Measurements from ENCODE around the gene ZBTB16. TPM values are rescaled to one million over a fixed set of nuclear protein-coding genes. Genes with fewer than 3 reads are reported as not detected.

The ZBTB16 gene
- total and polyA plus RNA-seq, 8 donors: 7.9 to 318 (median 55.3) TPM

DNA sequence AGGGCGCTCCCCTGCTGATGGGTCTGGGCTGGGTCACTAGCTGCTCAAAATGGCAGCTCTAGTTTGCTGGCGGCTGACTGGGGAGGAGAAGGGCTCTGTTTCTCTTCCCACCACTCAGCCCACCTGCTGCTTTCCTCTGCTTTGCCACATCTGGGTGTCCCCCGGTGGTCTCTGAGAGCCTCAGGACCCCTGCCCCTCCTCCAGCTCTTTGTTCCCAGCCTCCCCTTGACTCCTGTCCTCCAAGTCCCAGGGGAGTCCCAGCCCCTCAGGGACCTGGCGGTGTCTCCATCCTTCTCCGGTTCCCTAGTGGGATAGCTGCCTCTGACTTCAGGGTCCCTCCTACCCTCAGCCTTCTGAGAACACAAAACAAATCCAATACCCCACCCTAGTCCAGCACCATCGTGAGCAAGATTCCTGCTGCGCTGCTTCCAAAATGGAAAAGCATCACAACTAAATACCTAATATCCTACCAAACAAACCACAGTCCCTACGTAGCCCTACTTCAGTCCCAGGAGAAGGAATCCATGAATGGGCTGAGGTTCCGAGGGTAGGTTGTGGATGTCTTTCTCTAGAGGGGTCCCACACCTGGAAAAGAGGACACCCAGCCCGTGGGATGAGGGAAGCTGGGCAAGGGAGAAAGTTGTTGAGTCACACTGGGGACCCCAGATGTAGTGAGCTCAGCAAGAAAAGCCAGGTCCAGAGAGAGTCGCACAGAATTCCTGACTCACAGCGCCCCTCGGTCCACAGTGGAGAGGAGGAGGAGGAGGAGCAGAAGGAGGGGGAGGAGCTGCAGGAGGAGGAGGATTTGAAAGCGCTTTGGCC lies 191.7 kb downstream of the ZBTB16 start:
- H3K9me3 ChIP-seq: no peaks in the 10 kb centered on the region
- H3K27ac ChIP-seq: peak overlapping the region in 3 of 5 donors; percentile 19 to 49 (median 36)
- peaks cover 49 to 84% (median 84%) of the 10 kb centered on the region in 4 donors for H3K36me3 ChIP-seq
- TF ChIP-seq POLR2AphosphoS5 (IDR thresholded peaks at IDR 0.05) (peak in 1 of 3 donors; percentile 9), POLR2A (IDR thresholded peaks at IDR 0.05) (no peak)
- no peaks in the 10 kb centered on the region for H3K27me3 ChIP-seq
- WGBS, 5 donors: 76 to 85% (median 79%) methylated on average over 13 to 14 of the region's 14 CpGs
- H3K4me1 ChIP-seq: peaks cover under 1 to 18% (median 8%) of the 10 kb centered on the region in 4 donors
- DNase-seq: peak in 1 of 2 donors; percentile 47
- intact Hi-C loops (cut with DNase I; ENCODE audit: low total_unique reads): loop anchor here (10.0 kb wide), 2 partner anchors 46 to 196 kb away; partner anchors contain the start of gene ZBTB16
- no peak overlapping the region for H3K4me3 ChIP-seq

DNA sequence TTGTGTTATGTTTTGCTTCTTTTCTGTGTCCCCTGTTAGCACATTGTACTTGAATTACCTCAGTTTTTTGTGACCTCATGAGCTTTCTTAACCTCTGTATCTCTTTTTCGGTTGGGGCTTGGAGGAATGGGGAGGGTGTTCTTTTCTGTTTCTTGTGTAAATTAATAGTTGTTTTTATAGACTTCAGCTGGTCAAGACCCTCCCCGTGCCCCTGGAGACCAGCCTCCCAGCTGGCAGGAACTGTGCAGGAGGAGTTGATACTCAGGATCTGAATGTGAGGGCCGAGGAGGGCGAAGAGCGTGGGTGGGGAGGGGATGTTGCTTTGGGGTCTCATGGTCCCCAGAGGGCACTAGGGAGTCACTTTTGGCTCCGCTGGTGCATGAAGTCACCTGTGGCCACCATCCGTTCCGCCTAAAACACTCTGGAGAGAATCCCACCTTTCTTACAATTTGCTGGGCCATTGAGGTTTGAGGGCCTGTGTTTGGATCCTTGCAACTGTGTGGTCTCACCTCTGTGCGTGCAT lies 192.4 kb downstream of the ZBTB16 start:
- DNase-seq: no peak
- Histone ChIP-seq H3K4me1 (peaks cover 6 to 25% (median 14%) of the 10 kb centered on the region in 4 donors), H3K4me3 (no peak overlapping the region), H3K27ac (peak overlapping the region in 1 of 5 donors; percentile 49), H3K36me3 (peaks cover 45 to 84% (median 84%) of the 10 kb centered on the region in 4 donors), H3K9me3 (no peaks in the 10 kb centered on the region), H3K27me3 (no peaks in the 10 kb centered on the region)
- intact Hi-C loops (cut with DNase I; ENCODE audit: low total_unique reads): loop anchor here (10.0 kb wide), 2 partner anchors 47 to 197 kb away; partner anchors contain the start of gene ZBTB16
- TF ChIP-seq POLR2A (IDR thresholded peaks at IDR 0.05): no peak
- peak in 1 of 3 donors; percentile 4 for TF ChIP-seq POLR2AphosphoS5 (IDR thresholded peaks at IDR 0.05)
- WGBS, 5 donors: 82 to 87% (median 84%) methylated on average over 7 to 9 of the region's 9 CpGs

- Histone ChIP-seq H3K4me3 (no peak overlapping the region), H3K27me3 (no peaks in the 10 kb centered on the region), H3K4me1 (peaks cover 15 to 34% (median 23%) of the 10 kb centered on the region in 4 donors), H3K27ac (peak overlapping the region in 1 of 5 donors; percentile 49), H3K36me3 (peaks cover 38 to 76% (median 75%) of the 10 kb centered on the region in 4 donors), H3K9me3 (no peaks in the 10 kb centered on the region)
- peak in 1 of 2 donors; percentile 45 for DNase-seq
- intact Hi-C loops (cut with DNase I; ENCODE audit: low total_unique reads): loop anchor here (10.0 kb wide), 2 partner anchors 48 to 198 kb away; partner anchors contain the start of gene ZBTB16
- TF ChIP-seq EP300 (IDR thresholded peaks at IDR 0.05) (no peak), POLR2A (IDR thresholded peaks at IDR 0.05) (no peak), POLR2AphosphoS5 (IDR thresholded peaks at IDR 0.05) (no peak)
- TF ChIP-seq, protein P1, sequence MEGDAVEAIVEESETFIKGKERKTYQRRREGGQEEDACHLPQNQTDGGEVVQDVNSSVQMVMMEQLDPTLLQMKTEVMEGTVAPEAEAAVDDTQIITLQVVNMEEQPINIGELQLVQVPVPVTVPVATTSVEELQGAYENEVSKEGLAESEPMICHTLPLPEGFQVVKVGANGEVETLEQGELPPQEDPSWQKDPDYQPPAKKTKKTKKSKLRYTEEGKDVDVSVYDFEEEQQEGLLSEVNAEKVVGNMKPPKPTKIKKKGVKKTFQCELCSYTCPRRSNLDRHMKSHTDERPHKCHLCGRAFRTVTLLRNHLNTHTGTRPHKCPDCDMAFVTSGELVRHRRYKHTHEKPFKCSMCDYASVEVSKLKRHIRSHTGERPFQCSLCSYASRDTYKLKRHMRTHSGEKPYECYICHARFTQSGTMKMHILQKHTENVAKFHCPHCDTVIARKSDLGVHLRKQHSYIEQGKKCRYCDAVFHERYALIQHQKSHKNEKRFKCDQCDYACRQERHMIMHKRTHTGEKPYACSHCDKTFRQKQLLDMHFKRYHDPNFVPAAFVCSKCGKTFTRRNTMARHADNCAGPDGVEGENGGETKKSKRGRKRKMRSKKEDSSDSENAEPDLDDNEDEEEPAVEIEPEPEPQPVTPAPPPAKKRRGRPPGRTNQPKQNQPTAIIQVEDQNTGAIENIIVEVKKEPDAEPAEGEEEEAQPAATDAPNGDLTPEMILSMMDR (IDR thresholded peaks at IDR 0.05): no peak
- 68 to 86% (median 79%) methylated on average over 9 of the region's 9 CpGs for WGBS, 5 donors
Observed at GRCh38 chr11:114252767-114253166, 193.3 kb downstream of the ZBTB16 start.

GRCh38 chr11:114253771-114254170 lies 194.3 kb downstream of the ZBTB16 start:
- TF ChIP-seq POLR2A (IDR thresholded peaks at IDR 0.05) (no peak), EP300 (IDR thresholded peaks at IDR 0.05) (no peak), POLR2AphosphoS5 (IDR thresholded peaks at IDR 0.05) (no peak)
- TF ChIP-seq, protein P1 (IDR thresholded peaks at IDR 0.05): no peak
- 67 to 71% (median 69%) methylated on average over 2 of the region's 2 CpGs for WGBS, 5 donors
- no peaks in the 10 kb centered on the region for H3K9me3 ChIP-seq
- peaks cover 28 to 66% (median 65%) of the 10 kb centered on the region in 4 donors for H3K36me3 ChIP-seq
- peaks cover 25 to 44% (median 33%) of the 10 kb centered on the region in 4 donors for H3K4me1 ChIP-seq
- DNase-seq: no peak
- no peak overlapping the region for H3K4me3 ChIP-seq
- peak overlapping the region in 2 of 5 donors; percentile 26 to 49 for H3K27ac ChIP-seq
- intact Hi-C loops (cut with DNase I; ENCODE audit: low total_unique reads): loop anchor here (10.0 kb wide), 2 partner anchors 49 to 199 kb away; partner anchors contain the start of gene ZBTB16
- H3K27me3 ChIP-seq: no peaks in the 10 kb centered on the region

- peak overlapping the region in 1 of 5 donors; percentile 35 for H3K27ac ChIP-seq
- H3K9me3 ChIP-seq: no peaks in the 10 kb centered on the region
- no peak for DNase-seq
- 91 to 98% (median 92%) methylated on average over 14 of the region's 14 CpGs for WGBS, 5 donors
- intact Hi-C loops (cut with DNase I; ENCODE audit: low total_unique reads): loop anchor here (10.0 kb wide), 2 partner anchors 50 to 200 kb away; partner anchors contain the start of gene ZBTB16
- no peaks in the 10 kb centered on the region for H3K27me3 ChIP-seq
- no peak overlapping the region for H3K4me3 ChIP-seq
- peaks cover 30 to 53% (median 42%) of the 10 kb centered on the region in 4 donors for H3K4me1 ChIP-seq
- TF ChIP-seq POLR2A (IDR thresholded peaks at IDR 0.05): no peak
- TF ChIP-seq POLR2AphosphoS5 (IDR thresholded peaks at IDR 0.05): no peak
- TF ChIP-seq, protein P1 (IDR thresholded peaks at IDR 0.05): no peak
- TF ChIP-seq EP300 (IDR thresholded peaks at IDR 0.05): no peak
- peaks cover 26 to 61% (median 60%) of the 10 kb centered on the region in 4 donors for H3K36me3 ChIP-seq
Observed at GRCh38 chr11:114254571-114255146, 195.1 kb downstream of the ZBTB16 start.

All from stomach (tissue), 9 donors.